ENCODE results near the gene C22orf31. TPM values are rescaled to one million over a fixed set of nuclear protein-coding genes. Genes with fewer than 3 reads are reported as not detected.

C22orf31 gene
- total RNA-seq, 4 donors from 2014 or later, result not detected

DNA sequence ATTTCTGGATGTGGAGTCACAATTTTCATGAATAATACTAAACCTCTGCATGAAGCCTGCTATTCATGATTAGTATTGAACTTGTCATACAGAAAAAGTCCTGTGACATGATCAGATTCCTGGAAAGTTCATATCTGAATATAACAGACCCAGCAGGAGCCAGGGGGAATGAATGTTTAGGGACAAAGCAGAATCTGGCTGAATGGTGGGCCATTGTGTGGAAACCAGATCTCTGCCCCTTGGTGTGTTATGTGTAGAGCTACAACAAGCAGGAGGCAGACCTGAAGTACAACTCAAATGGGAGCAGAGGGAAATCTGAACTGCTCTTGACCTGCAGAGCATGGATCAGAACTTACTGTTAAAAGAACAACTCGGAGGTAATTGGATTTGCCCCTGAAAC lies 41.5 kb upstream of the C22orf31 start:
- Histone ChIP-seq H3K27ac (no peak overlapping the region), H3K36me3 (peaks cover 0 to 20% (median 0%) of the 10 kb centered on the region in 3 donors), H3K4me3 (no peak overlapping the region), H3K9me3 (no peaks in the 10 kb centered on the region), H3K4me1 (no peaks in the 10 kb centered on the region), H3K27me3 (no peaks in the 10 kb centered on the region)
- TF ChIP-seq, protein P1, sequence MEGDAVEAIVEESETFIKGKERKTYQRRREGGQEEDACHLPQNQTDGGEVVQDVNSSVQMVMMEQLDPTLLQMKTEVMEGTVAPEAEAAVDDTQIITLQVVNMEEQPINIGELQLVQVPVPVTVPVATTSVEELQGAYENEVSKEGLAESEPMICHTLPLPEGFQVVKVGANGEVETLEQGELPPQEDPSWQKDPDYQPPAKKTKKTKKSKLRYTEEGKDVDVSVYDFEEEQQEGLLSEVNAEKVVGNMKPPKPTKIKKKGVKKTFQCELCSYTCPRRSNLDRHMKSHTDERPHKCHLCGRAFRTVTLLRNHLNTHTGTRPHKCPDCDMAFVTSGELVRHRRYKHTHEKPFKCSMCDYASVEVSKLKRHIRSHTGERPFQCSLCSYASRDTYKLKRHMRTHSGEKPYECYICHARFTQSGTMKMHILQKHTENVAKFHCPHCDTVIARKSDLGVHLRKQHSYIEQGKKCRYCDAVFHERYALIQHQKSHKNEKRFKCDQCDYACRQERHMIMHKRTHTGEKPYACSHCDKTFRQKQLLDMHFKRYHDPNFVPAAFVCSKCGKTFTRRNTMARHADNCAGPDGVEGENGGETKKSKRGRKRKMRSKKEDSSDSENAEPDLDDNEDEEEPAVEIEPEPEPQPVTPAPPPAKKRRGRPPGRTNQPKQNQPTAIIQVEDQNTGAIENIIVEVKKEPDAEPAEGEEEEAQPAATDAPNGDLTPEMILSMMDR (IDR thresholded peaks at IDR 0.05), result no peak
- TF ChIP-seq EP300 (IDR thresholded peaks at IDR 0.05), result no peak
- no peak for TF ChIP-seq POLR2A (IDR thresholded peaks at IDR 0.05)
- no peak for DNase-seq (ENCODE audit: low spot score in 2 of 2)
- WGBS, 2 donors, result 63 to 70% methylated on average over 1 of the region's 1 CpG

DNA sequence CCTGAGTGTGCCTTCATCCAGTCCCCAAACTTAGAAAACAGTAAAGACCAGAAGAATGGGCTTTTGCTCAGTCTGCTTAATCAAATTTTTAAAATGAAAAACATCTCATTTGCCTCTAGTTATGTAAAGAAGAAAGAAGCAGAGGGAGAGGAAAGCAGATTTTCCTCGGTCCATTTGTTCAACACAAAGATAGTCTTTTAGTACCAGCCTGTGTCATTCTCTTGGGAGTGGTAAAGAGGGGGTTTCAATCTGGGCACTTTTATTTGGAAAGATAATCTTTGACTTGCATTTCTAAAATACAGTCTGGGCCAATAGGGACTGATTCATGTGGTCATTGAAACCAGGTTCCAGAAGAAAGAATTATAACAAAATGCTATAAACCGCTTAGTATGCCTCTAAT lies 40.7 kb upstream of the C22orf31 start:
- no peak for TF ChIP-seq EP300 (IDR thresholded peaks at IDR 0.05)
- no peak for TF ChIP-seq POLR2A (IDR thresholded peaks at IDR 0.05)
- TF ChIP-seq, protein P1 (IDR thresholded peaks at IDR 0.05), result no peak
- no peak overlapping the region for H3K27ac ChIP-seq
- WGBS, 2 donors, result 78 to 83% methylated on average over 2 of the region's 2 CpGs
- H3K4me3 ChIP-seq, result no peak overlapping the region
- no peak for DNase-seq (ENCODE audit: low spot score in 2 of 2)
- no peaks in the 10 kb centered on the region for H3K27me3 ChIP-seq
- H3K4me1 ChIP-seq, result no peaks in the 10 kb centered on the region
- H3K36me3 ChIP-seq, result peaks cover 0 to 20% (median 0%) of the 10 kb centered on the region in 3 donors
- no peaks in the 10 kb centered on the region for H3K9me3 ChIP-seq

DNA sequence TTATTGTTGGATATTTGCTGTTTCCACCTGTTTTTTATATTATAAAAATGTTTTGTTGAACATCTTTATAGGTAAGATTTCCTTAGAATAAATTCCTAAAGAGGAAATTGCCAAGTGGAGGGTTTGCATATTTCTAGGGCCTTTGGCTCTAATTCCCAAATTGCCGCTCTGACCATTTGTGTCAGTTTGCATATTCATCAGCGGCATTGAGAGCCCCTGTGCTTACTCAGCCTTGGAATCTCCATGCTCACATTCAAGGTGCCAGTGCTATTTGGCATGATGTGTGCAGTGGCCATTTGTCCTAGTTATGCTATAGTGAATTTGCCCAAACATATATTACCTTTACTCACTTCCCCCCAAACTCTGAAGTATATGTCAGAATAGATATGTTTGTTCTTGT lies 36.7 kb upstream of the C22orf31 start:
- Histone ChIP-seq H3K27ac (no peak overlapping the region), H3K4me1 (peaks cover 0 to 11% (median 2%) of the 10 kb centered on the region in 4 donors), H3K27me3 (no peaks in the 10 kb centered on the region), H3K9me3 (no peaks in the 10 kb centered on the region), H3K36me3 (peaks cover 0 to 27% (median 0%) of the 10 kb centered on the region in 3 donors), H3K4me3 (no peak overlapping the region)
- no peak for DNase-seq (ENCODE audit: low spot score in 2 of 2)
- WGBS, 2 donors, result 98% methylated on average over 2 of the region's 2 CpGs
- TF ChIP-seq, protein P1 (IDR thresholded peaks at IDR 0.05), result no peak
- TF ChIP-seq EP300 (IDR thresholded peaks at IDR 0.05), result no peak
- TF ChIP-seq POLR2A (IDR thresholded peaks at IDR 0.05), result no peak

DNA sequence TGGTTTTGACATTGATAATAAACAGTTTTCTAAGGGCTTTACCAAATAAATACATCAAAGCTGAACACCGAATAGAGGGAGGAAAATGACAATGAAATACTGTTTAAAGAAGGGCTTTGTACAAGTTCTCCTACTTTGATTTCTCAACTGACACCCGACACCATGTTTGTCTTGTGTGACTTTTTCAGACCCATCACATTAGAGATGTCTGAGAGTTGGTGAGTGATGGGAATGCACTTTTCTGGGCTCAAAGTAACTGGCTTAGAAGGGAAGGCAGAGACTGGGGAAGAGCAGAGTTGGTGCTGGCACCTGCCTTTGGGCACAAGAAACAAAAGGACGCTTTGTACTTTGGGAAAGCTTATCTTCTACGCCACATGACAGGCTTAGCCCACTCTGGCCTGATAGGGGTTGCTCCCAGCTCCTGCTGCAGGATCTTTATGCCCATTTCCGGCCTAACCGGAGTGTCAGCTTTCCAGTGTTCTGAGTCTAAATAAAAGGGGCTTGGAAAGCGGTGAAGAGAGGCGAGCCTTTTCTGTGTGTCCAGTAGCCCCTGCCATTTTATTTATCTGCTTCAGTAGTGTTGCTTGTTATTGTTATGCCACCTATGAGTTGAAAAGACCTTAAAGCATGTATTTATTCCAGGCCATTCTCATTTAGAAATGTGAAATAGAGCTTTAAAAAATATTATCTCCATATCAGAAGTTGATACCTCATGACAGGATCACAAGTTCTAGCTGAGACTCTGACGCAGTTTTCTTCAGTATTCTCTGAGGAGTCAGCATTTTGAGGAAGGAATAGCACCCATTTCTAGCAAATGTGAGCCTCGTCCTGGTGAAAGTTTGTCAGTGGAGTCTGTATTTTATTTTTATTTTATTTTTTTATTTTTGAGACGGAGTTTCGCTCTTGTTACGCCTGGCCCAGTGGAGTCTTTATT lies 35.4 kb upstream of the C22orf31 start:
- WGBS, 2 donors, result 70 to 71% methylated on average over 13 of the region's 13 CpGs
- H3K27ac ChIP-seq, result no peak overlapping the region
- DNase-seq (ENCODE audit: low spot score in 2 of 2), result no peak
- peaks cover 0 to 22% (median 0%) of the 10 kb centered on the region in 3 donors for H3K36me3 ChIP-seq
- no peaks in the 10 kb centered on the region for H3K9me3 ChIP-seq
- TF ChIP-seq, protein P1 (IDR thresholded peaks at IDR 0.05), result no peak
- no peak for TF ChIP-seq EP300 (IDR thresholded peaks at IDR 0.05)
- H3K4me1 ChIP-seq, result peaks cover 0 to 22% (median 2%) of the 10 kb centered on the region in 4 donors
- H3K4me3 ChIP-seq, result no peak overlapping the region
- H3K27me3 ChIP-seq, result no peaks in the 10 kb centered on the region

DNA sequence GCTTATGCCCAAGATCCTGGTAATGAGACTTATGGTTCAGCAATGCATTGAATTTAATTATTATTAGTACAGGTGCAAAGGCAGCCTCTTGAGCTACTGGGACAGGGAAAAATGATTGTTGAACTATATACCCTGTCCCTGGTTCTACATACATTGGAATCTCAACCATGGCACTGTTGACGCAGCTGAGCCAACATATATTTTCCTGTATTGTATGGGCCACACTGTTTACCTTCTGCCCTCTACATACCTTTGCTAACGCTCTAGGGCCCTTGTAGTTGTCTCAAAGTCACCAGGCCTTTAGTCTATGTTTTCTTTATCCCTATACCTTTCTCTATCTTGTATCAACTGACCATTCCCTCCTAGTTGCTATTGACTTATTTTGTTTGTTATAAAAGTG lies 33.8 kb upstream of the C22orf31 start:
- Histone ChIP-seq H3K9me3 (no peaks in the 10 kb centered on the region), H3K27me3 (no peaks in the 10 kb centered on the region), H3K36me3 (peaks cover 0 to 20% (median 0%) of the 10 kb centered on the region in 3 donors), H3K4me3 (no peak overlapping the region), H3K27ac (no peak overlapping the region), H3K4me1 (peaks cover 0 to 22% (median 2%) of the 10 kb centered on the region in 4 donors)
- 76 to 95% methylated on average over 2 of the region's 2 CpGs for WGBS, 2 donors
- TF ChIP-seq, protein P1 (IDR thresholded peaks at IDR 0.05), result no peak
- no peak for TF ChIP-seq EP300 (IDR thresholded peaks at IDR 0.05)
- TF ChIP-seq POLR2A (IDR thresholded peaks at IDR 0.05), result no peak
- no peak for DNase-seq (ENCODE audit: low spot score in 2 of 2)
